WTC11 (cell line): ENCODE results near the gene TMEM131L. TPM values are rescaled to one million over a fixed set of nuclear protein-coding genes. Genes with fewer than 3 reads are reported as not detected.

Source experiments
- ATAC-seq: fragments of 200-7000 bp; cut with Tn5 transposase; 2 replicates; pipeline ENCODE4 v1.10.0; 2021; ENCODE audit warnings: mild to moderate bottlenecking, moderate library complexity
- CTCF ChIA-PET: fragments of 300-600 bp; sonication (Branson Sonifier 250); formaldehyde crosslinking; loops from one replicate; lab custom pipeline; 2021; ENCODE audit warnings: antibody characterized with exemption; lab: Charles Lee
- POLR2A ChIA-PET: fragments of 350-600 bp; sonication (Branson Sonifier 250); formaldehyde crosslinking; loops from one replicate; lab custom pipeline; 2021; ENCODE audit warnings: antibody characterized with exemption; lab: Charles Lee
- DNase-seq: peaks from one replicate; pipeline ENCODE4 v3.0.0; 2021; ENCODE audit warnings: low spot score
- H3K27ac Mint-ChIP-seq: 2 replicates; pipeline ENCODE4 v1.8.0; 2021; ENCODE audit warnings: mixed read lengths
- H3K27me3 Mint-ChIP-seq: 2 replicates; pipeline ENCODE4 v1.8.0; 2021; ENCODE audit warnings: low read depth, mild to moderate bottlenecking, moderate library complexity, mixed read lengths
- H3K36me3 Mint-ChIP-seq: 2 replicates; pipeline ENCODE4 v1.8.0; 2021; ENCODE audit warnings: mixed read lengths
- H3K4me1 Mint-ChIP-seq: 2 replicates; pipeline ENCODE4 v1.8.0; 2022; ENCODE audit warnings: mixed read lengths
- H3K4me3 Mint-ChIP-seq: 2 replicates; pipeline ENCODE4 v1.8.0; 2021; ENCODE audit warnings: mild to moderate bottlenecking, moderate library complexity, mixed read lengths
- H3K9me3 Mint-ChIP-seq: 2 replicates; pipeline ENCODE4 v1.8.0; 2021; ENCODE audit warnings: mixed read lengths
- ATF2 ChIP-seq: sonication (generic); formaldehyde crosslinking; IDR thresholded peaks from 2 replicates; pipeline ENCODE4 v1.8.1; 2022; ENCODE audit warnings: low read depth, missing genetic modification reagents, borderline replicate concordance
- CDX4 ChIP-seq: fragments of 250-450 bp; sonication (Bioruptor Pico); IDR thresholded peaks from 2 replicates; pipeline ENCODE4 v1.9.0; 2021; ENCODE audit warnings: moderate library complexity, mild to moderate bottlenecking, inconsistent platforms, borderline replicate concordance
- ELF4 ChIP-seq: sonication (generic); formaldehyde crosslinking; IDR thresholded peaks from 2 replicates; pipeline ENCODE4 v1.8.1; 2022; ENCODE audit warnings: low read depth, mild to moderate bottlenecking, moderate library complexity, missing genetic modification reagents
- ESRRA ChIP-seq: sonication (generic); formaldehyde crosslinking; IDR thresholded peaks from 2 replicates; pipeline ENCODE4 v1.8.1; 2022; ENCODE audit warnings: mild to moderate bottlenecking, missing genetic modification reagents, borderline replicate concordance
- IRF1 ChIP-seq: sonication (generic); formaldehyde crosslinking; IDR thresholded peaks from 2 replicates; pipeline ENCODE4 v1.8.0; 2023; ENCODE audit warnings: missing genetic modification reagents
- IRF2 ChIP-seq: sonication (generic); formaldehyde crosslinking; IDR thresholded peaks from 2 replicates; pipeline ENCODE4 v1.8.0; 2022; ENCODE audit warnings: low read depth, missing genetic modification reagents, borderline replicate concordance
- MYBL2 ChIP-seq: sonication (generic); formaldehyde crosslinking; IDR thresholded peaks from 2 replicates; pipeline ENCODE4 v1.8.1; 2023; ENCODE audit warnings: mild to moderate bottlenecking, moderate library complexity, missing genetic modification reagents
- NR2C2 ChIP-seq: sonication (generic); formaldehyde crosslinking; IDR thresholded peaks from 2 replicates; pipeline ENCODE4 v1.8.0; 2022; ENCODE audit warnings: mild to moderate bottlenecking, missing genetic modification reagents
- SOX15 ChIP-seq: fragments of 250-450 bp; sonication (Bioruptor Pico); IDR thresholded peaks from 2 replicates; pipeline ENCODE4 v1.9.0; 2021; ENCODE audit warnings: mild to moderate bottlenecking
- TP53 ChIP-seq: sonication (generic); formaldehyde crosslinking; IDR thresholded peaks from 2 replicates; pipeline ENCODE4 v1.8.1; 2023; ENCODE audit warnings: mild to moderate bottlenecking, missing genetic modification reagents
- ZNF232 ChIP-seq: sonication (generic); formaldehyde crosslinking; IDR thresholded peaks from 2 replicates; pipeline ENCODE4 v1.8.0; 2022; ENCODE audit warnings: mild to moderate bottlenecking, missing genetic modification reagents
- ZNF425 ChIP-seq: fragments of 250-450 bp; sonication (Bioruptor Pico); conservative IDR thresholded peaks from 2 replicates; pipeline ENCODE4 v1.9.0; 2021; ENCODE audit warnings: mild to moderate bottlenecking
- ZNF532 ChIP-seq: fragments of 250-450 bp; sonication (Bioruptor Pico); IDR thresholded peaks from 2 replicates; pipeline ENCODE4 v1.9.0; 2021; ENCODE audit warnings: mild to moderate bottlenecking, borderline replicate concordance
- total RNA-seq: library from RNA; stranded (reverse); gene quantifications from 3 replicates; pipeline ENCODE4 v1.2.3, GENCODE V29; 2021
- TF ChIP-seq, protein P1 (sequence below): sonication (generic); formaldehyde crosslinking; IDR thresholded peaks from 2 replicates; pipeline ENCODE4 v1.8.0; 2022; ENCODE audit warnings: mild to moderate bottlenecking, missing genetic modification reagents
- TF ChIP-seq, protein P2 (sequence below): sonication (generic); formaldehyde crosslinking; IDR thresholded peaks from 2 replicates; pipeline ENCODE4 v1.8.0; 2022; ENCODE audit warnings: missing genetic modification reagents
- TF ChIP-seq, protein P3 (sequence below): fragments of 250-450 bp; sonication (Bioruptor Pico); IDR thresholded peaks from 2 replicates; pipeline ENCODE4 v2.1.2; 2022; ENCODE audit warnings: mild to moderate bottlenecking, moderate library complexity

TMEM131L gene
- total RNA-seq, 1 experiment from 2014 or later, result 26.7 TPM

DNA sequence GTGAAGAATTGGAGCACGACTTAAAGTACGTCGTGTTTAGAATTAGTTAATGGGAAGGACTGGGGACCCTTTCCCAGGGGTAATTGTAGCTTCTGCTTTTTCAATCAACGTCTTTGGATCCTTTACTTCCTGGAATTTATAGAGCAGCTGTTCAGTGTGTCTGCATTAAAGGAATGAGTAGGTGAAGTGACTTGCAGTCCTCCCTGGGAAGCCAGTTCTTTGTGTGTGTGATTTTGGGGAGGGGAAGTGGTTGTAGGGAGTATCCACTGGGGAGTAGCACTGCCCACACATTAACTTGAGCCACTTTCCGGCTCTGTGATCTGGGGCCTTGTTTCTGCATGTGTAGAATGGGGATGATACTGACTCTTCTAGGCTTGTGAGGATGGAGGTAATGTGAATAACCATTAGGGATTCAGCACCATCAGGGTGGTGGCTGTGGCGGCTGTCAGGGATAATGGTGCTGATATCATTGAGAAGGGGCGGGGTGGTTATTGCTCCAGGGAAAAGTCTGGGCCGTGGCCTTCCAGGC is 54.7 kb downstream of the TMEM131L start (continued):
- TF ChIP-seq SOX15 (CRISPR knock-in tag) (no peak), TP53 (CRISPR knock-in tag) (no peak)

- Mint-ChIP-seq H3K36me3 (peaks cover 3% of the 10 kb centered on the region), H3K27me3 (no peaks in the 10 kb centered on the region), H3K9me3 (peaks cover 4% of the 10 kb centered on the region), H3K4me1 (peaks cover 52% of the 10 kb centered on the region), H3K4me3 (no peak overlapping the region), H3K27ac (no peak overlapping the region)
- DNase-seq (no peak), ATAC-seq (no peak)
- CTCF ChIA-PET, result no interaction called here
- POLR2A ChIA-PET, result no interaction called here
- no peak for TF ChIP-seq NR2C2 (CRISPR knock-in tag)
- TF ChIP-seq CDX4 (CRISPR knock-in tag), result no peak
- TF ChIP-seq, protein P1, sequence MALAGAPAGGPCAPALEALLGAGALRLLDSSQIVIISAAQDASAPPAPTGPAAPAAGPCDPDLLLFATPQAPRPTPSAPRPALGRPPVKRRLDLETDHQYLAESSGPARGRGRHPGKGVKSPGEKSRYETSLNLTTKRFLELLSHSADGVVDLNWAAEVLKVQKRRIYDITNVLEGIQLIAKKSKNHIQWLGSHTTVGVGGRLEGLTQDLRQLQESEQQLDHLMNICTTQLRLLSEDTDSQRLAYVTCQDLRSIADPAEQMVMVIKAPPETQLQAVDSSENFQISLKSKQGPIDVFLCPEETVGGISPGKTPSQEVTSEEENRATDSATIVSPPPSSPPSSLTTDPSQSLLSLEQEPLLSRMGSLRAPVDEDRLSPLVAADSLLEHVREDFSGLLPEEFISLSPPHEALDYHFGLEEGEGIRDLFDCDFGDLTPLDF (CRISPR knock-in tag), result no peak
- no peak for TF ChIP-seq ELF4
- TF ChIP-seq IRF1 (CRISPR knock-in tag), result no peak
- TF ChIP-seq, protein P2, sequence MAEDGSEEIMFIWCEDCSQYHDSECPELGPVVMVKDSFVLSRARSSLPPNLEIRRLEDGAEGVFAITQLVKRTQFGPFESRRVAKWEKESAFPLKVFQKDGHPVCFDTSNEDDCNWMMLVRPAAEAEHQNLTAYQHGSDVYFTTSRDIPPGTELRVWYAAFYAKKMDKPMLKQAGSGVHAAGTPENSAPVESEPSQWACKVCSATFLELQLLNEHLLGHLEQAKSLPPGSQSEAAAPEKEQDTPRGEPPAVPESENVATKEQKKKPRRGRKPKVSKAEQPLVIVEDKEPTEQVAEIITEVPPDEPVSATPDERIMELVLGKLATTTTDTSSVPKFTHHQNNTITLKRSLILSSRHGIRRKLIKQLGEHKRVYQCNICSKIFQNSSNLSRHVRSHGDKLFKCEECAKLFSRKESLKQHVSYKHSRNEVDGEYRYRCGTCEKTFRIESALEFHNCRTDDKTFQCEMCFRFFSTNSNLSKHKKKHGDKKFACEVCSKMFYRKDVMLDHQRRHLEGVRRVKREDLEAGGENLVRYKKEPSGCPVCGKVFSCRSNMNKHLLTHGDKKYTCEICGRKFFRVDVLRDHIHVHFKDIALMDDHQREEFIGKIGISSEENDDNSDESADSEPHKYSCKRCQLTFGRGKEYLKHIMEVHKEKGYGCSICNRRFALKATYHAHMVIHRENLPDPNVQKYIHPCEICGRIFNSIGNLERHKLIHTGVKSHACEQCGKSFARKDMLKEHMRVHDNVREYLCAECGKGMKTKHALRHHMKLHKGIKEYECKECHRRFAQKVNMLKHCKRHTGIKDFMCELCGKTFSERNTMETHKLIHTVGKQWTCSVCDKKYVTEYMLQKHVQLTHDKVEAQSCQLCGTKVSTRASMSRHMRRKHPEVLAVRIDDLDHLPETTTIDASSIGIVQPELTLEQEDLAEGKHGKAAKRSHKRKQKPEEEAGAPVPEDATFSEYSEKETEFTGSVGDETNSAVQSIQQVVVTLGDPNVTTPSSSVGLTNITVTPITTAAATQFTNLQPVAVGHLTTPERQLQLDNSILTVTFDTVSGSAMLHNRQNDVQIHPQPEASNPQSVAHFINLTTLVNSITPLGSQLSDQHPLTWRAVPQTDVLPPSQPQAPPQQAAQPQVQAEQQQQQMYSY (CRISPR knock-in tag), result no peak
- no peak for TF ChIP-seq ATF2 (CRISPR knock-in tag)
- TF ChIP-seq ESRRA (CRISPR knock-in tag), result no peak
- TF ChIP-seq IRF2 (CRISPR knock-in tag), result no peak
- TF ChIP-seq ZNF532 (CRISPR knock-in tag), result no peak
- no peak for TF ChIP-seq ZNF232
- TF ChIP-seq ZNF425, result no peak
- no peak for TF ChIP-seq MYBL2 (CRISPR knock-in tag)
- TF ChIP-seq, protein P3, sequence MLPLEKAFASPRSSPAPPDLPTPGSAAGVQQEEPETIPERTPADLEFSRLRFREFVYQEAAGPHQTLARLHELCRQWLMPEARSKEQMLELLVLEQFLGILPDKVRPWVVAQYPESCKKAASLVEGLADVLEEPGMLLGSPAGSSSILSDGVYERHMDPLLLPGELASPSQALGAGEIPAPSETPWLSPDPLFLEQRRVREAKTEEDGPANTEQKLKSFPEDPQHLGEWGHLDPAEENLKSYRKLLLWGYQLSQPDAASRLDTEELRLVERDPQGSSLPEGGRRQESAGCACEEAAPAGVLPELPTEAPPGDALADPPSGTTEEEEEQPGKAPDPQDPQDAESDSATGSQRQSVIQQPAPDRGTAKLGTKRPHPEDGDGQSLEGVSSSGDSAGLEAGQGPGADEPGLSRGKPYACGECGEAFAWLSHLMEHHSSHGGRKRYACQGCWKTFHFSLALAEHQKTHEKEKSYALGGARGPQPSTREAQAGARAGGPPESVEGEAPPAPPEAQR, result no peak
These were observed 55.3 kb downstream of the TMEM131L start for GRCh38 chr4:153521478-153521877.
